ENCODE results near the gene SS18.

- TF ChIP-seq POLR2A (IDR thresholded peaks at IDR 0.05) (no peak), CTCF (IDR thresholded peaks at IDR 0.05) (no peak)
Observed at GRCh38 chr18:25985707-25986394, 104.6 kb downstream of the SS18 start.

Data from body of pancreas (tissue), 4 donors.